Natural killer cell (primary cell): ENCODE results near the gene DENND5A. TPM values are rescaled to one million over a fixed set of nuclear protein-coding genes. Genes with fewer than 3 reads are reported as not detected.
"Not testable (repeated sequence)": the region's sequence is repeated elsewhere in the genome, so short reads cannot be mapped to it uniquely, and the experiment has no call there.

ENCODE experiments used
- ATAC-seq, 3 donors: fragments of 150-1000 bp in 2 of 3; fragments of 200-7000 bp in 1 of 3; cut with Tn5 transposase; 1 replicate in 1 of 3; 2 replicates in 2 of 3; pipeline ENCODE4 v1.10.0; 2021; ENCODE audit warnings: mild to moderate bottlenecking in 2 of 3, moderate library complexity in 2 of 3
- DNase-seq, 2 donors: peaks; one replicate each; pipeline versions ENCODE4 v3.0.0 to v3.0.0-alpha.2; 2013 to 2021; ENCODE audit warnings: mixed read lengths in 1 of 2
- H3K27ac ChIP-seq: one replicate; pipeline ENCODE4 v1.5.1; 2013; ENCODE audit warnings: mild to moderate bottlenecking, low read length
- H3K27me3 ChIP-seq: one replicate; pipeline ENCODE4 v1.6.1; 2013; ENCODE audit warnings: low read length; ENCODE audit not compliant: control insufficient read depth, insufficient read depth
- H3K36me3 ChIP-seq: one replicate; pipeline ENCODE4 v1.6.1; 2013; ENCODE audit warnings: low read length; ENCODE audit not compliant: control insufficient read depth, insufficient read depth
- H3K4me1 ChIP-seq: one replicate; pipeline ENCODE4 v1.6.1; 2013; ENCODE audit warnings: low read length; ENCODE audit not compliant: control insufficient read depth, insufficient read depth
- H3K4me3 ChIP-seq: one replicate; pipeline ENCODE4 v1.5.1; 2013; ENCODE audit warnings: low read length
- H3K9me3 ChIP-seq: one replicate; pipeline ENCODE4 v1.6.1; 2013; ENCODE audit warnings: low read length; ENCODE audit not compliant: control insufficient read depth, insufficient read depth
- H3K27ac Mint-ChIP-seq, 2 donors: one replicate each; pipeline ENCODE4 v1.8.0; 2022; ENCODE audit warnings: mild to moderate bottlenecking in 2 of 2, mixed read lengths in 2 of 2, moderate library complexity in 1 of 2
- H3K27me3 Mint-ChIP-seq, 2 donors: one replicate each; pipeline ENCODE4 v1.8.0; 2022; ENCODE audit warnings: low read depth in 2 of 2, mixed read lengths in 2 of 2
- H3K36me3 Mint-ChIP-seq: one replicate; pipeline ENCODE4 v1.8.0; 2022; ENCODE audit warnings: mixed read lengths
- H3K4me1 Mint-ChIP-seq, 2 donors: one replicate each; pipeline ENCODE4 v1.8.0; 2022; ENCODE audit warnings: mixed read lengths in 2 of 2
- H3K4me3 Mint-ChIP-seq: one replicate; pipeline ENCODE4 v1.8.0; 2022; ENCODE audit warnings: mild to moderate bottlenecking, moderate library complexity, mixed read lengths
- H3K9me3 Mint-ChIP-seq, 2 donors: one replicate each; pipeline ENCODE4 v1.8.0; 2022; ENCODE audit warnings: mixed read lengths in 2 of 2
- CTCF ChIP-seq: fragments of 200-600 bp; IDR thresholded peaks from one replicate; pipeline ENCODE4 v1.8.0; 2022; ENCODE audit warnings: antibody characterized with exemption
- WGBS: methylation state at CpG from one replicate; pipeline ENCODE4 v1.1.7; 2013; ENCODE audit warnings: missing lambda C conversion rate; ENCODE audit not compliant: insufficient coverage; 5-methylcytosine and 5-hydroxymethylcytosine counted together
- intact Hi-C: fragments of 100-400 bp; cut with micrococcal nuclease; formaldehyde crosslinking; loops from one replicate; pipeline ENCODE4 v1.14.2; 2022
- total RNA-seq, 4 donors: library from RNA; stranded (reverse); fragments of 120-200 nt in 1 of 4; gene quantifications; one replicate each; pipeline versions ENCODE4 v1.2.3 to v1.2.4, GENCODE V29; 2013 to 2022

The DENND5A gene
- total RNA-seq, 3 donors from 2014 or later (not counting 1 experiment from before 2014, with no cell fraction given), result 23.8 to 42.5 (median 38.7) TPM

- DNase-seq (peak; percentile 37 to 67), ATAC-seq (peak; percentile 76 to 85 (median 77))
- Histone ChIP-seq H3K36me3 (no peaks in the 10 kb centered on the region), H3K9me3 (no peaks in the 10 kb centered on the region), H3K27me3 (no peaks in the 10 kb centered on the region), H3K27ac (peak overlapping the region; percentile 73), H3K4me1 (peaks cover 23% of the 10 kb centered on the region), H3K4me3 (peak overlapping the region; percentile 85)
- no peaks in the 10 kb centered on the region for H3K9me3 Mint-ChIP-seq
- no peaks in the 10 kb centered on the region for H3K27me3 Mint-ChIP-seq
- H3K4me1 Mint-ChIP-seq, result peaks cover 22 to 33% of the 10 kb centered on the region in 2 donors
- intact Hi-C loops, result loop anchor here (1.0 kb wide), 3 partner anchors 50 to 196 kb away; partner anchors contain the start of gene TMEM41B
- peak overlapping the region; percentile 94 for H3K4me3 Mint-ChIP-seq
- 0% methylated on average over 8 of the region's 9 CpGs for WGBS
- no peaks in the 10 kb centered on the region for H3K36me3 Mint-ChIP-seq
- no peak for TF ChIP-seq CTCF
- peak overlapping the region; percentile 93 to 94 for H3K27ac Mint-ChIP-seq
Observed at GRCh38 chr11:9263840-9264315, 1.3 kb downstream of the DENND5A start.

- H3K36me3 ChIP-seq, H3K36me3 Mint-ChIP-seq, H3K9me3 ChIP-seq, ATAC-seq, H3K9me3 Mint-ChIP-seq, H3K27me3 ChIP-seq, H3K27ac Mint-ChIP-seq, H3K4me3 Mint-ChIP-seq, intact Hi-C loops, H3K27ac ChIP-seq, H3K27me3 Mint-ChIP-seq, H3K4me3 ChIP-seq: not testable (repeated sequence)
- H3K4me1 ChIP-seq, result peaks cover 22% of the 10 kb centered on the region
- peak in 1 of 2 donors; percentile 22 for DNase-seq
- peaks cover 18 to 30% of the 10 kb centered on the region in 2 donors for H3K4me1 Mint-ChIP-seq
- WGBS, result 50% methylated on average over 2 of the region's 2 CpGs
Observed at GRCh38 chr11:9260838-9261146, 4.4 kb downstream of the DENND5A start.

GRCh38 chr11:9259981-9260837, 4.9 kb downstream of the DENND5A start:
- H3K4me1 Mint-ChIP-seq, result peaks cover 16 to 28% of the 10 kb centered on the region in 2 donors
- no peaks in the 10 kb centered on the region for H3K36me3 Mint-ChIP-seq
- no peak for ATAC-seq
- DNase-seq, result no peak
- no peak overlapping the region for H3K27ac Mint-ChIP-seq
- intact Hi-C loops, result no loop called here
- H3K27me3 Mint-ChIP-seq, result no peaks in the 10 kb centered on the region
- Histone ChIP-seq H3K27me3 (no peaks in the 10 kb centered on the region), H3K4me1 (peaks cover 16% of the 10 kb centered on the region), H3K36me3 (no peaks in the 10 kb centered on the region), H3K27ac (no peak overlapping the region), H3K9me3 (no peaks in the 10 kb centered on the region), H3K4me3 (no peak overlapping the region)
- 75% methylated on average over 4 of the region's 4 CpGs for WGBS
- H3K9me3 Mint-ChIP-seq, result no peaks in the 10 kb centered on the region
- H3K4me3 Mint-ChIP-seq, result no peak overlapping the region
- no peak for TF ChIP-seq CTCF

DNA sequence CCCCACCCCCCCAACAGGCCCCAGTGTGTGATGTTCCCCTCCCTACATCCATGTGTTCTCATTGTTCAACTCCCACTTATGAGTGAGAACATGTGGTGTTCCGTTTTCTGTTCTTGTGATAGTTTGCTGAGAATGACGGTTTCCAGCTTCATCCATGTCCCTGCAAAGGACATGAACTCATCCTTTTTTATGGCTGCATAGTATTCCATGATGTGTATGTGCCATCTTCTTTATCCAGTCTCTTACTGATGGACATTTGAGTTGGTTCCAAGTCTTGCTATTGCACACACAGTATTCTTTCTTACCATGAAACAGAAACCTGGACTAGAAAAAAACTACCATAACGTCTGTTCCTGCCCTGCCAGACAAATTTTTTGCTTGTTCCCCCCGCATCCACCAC, 6.9 kb downstream of the DENND5A start:
- 100% methylated on average over 2 of the region's 4 CpGs for WGBS
- H3K4me3 Mint-ChIP-seq, result not testable (repeated sequence)

More for the DNA sequence above, 6.9 kb downstream of the DENND5A start:
- H3K4me3 ChIP-seq, DNase-seq, H3K4me1 ChIP-seq, H3K36me3 Mint-ChIP-seq, intact Hi-C loops, H3K27ac ChIP-seq, H3K27ac Mint-ChIP-seq, H3K36me3 ChIP-seq, H3K9me3 ChIP-seq, H3K27me3 ChIP-seq, H3K27me3 Mint-ChIP-seq, H3K9me3 Mint-ChIP-seq, ATAC-seq: not testable (repeated sequence)
- H3K4me1 Mint-ChIP-seq, result peaks cover 7 to 18% of the 10 kb centered on the region in 2 donors
